HEK293 (cell line): ENCODE results near the gene ZC3H18.

Experiments
- CTCF ChIA-PET: fragments of 350-600 bp; formaldehyde crosslinking; extraction: SDS; loops from one replicate; lab custom pipeline; 2021; ENCODE audit warnings: antibody characterized with exemption; lab: Yijun Ruan, JAX
- POLR2A ChIA-PET: fragments of 300-600 bp; formaldehyde crosslinking; extraction: SDS; loops from one replicate; lab custom pipeline; 2020; ENCODE audit warnings: antibody characterized with exemption, inconsistent platforms; lab: Yijun Ruan, JAX
- H3K27ac ChIP-seq: fragments of 200-500 bp; sonication (Bioruptor generic); 2 replicates; pipeline ENCODE4 v1.5.1; 2014; ENCODE audit warnings: low read depth, low read length, control low read depth, inconsistent platforms; ENCODE audit errors: extremely low read depth
- H3K36me3 ChIP-seq, 2 experiments: fragments of 200-500 bp in 1 of 2; sonication (Bioruptor generic) in 1 of 2; 1 replicate in 1 of 2; 2 replicates in 1 of 2; pipeline ENCODE4 v1.5.1; 2014 to 2017; ENCODE audit warnings: inconsistent platforms in 2 of 2, low read length in 2 of 2; ENCODE audit not compliant: control insufficient read depth in 2 of 2, insufficient read depth in 1 of 2
- H3K4me1 ChIP-seq: fragments of 200-500 bp; sonication (Bioruptor generic); 2 replicates; pipeline ENCODE4 v1.5.1; 2014; ENCODE audit warnings: mild to moderate bottlenecking, low read length, inconsistent platforms; ENCODE audit not compliant: control insufficient read depth, insufficient read depth
- H3K4me3 ChIP-seq: 2 replicates; pipeline ENCODE4 v1.5.1; 2011; ENCODE audit warnings: low read depth, mild to moderate bottlenecking, control low read depth, low read length, moderate library complexity
- H3K9me3 ChIP-seq: fragments of 200-500 bp; sonication (Bioruptor generic); 2 replicates; pipeline ENCODE4 v1.5.1; 2014; ENCODE audit warnings: low read depth, low read length, inconsistent platforms; ENCODE audit not compliant: control insufficient read depth, insufficient read depth
- GLIS1 ChIP-seq: fragments of 450-650 bp; formaldehyde crosslinking; IDR thresholded peaks from 2 replicates; pipeline ENCODE4 v1.5.1; 2016; ENCODE audit warnings: missing biosample characterization, missing genetic modification characterization
- MEIS1 ChIP-seq: sonication (generic); formaldehyde crosslinking; IDR thresholded peaks from 2 replicates; pipeline ENCODE4 v1.8.1; 2022; ENCODE audit warnings: missing genetic modification reagents, mild to moderate bottlenecking, borderline replicate concordance
- ZFP69B ChIP-seq: fragments of 450-650 bp; formaldehyde crosslinking; IDR thresholded peaks from 2 replicates; pipeline ENCODE4 v1.5.1; 2016; ENCODE audit warnings: missing biosample characterization, missing genetic modification characterization
- ZNF121 ChIP-seq: fragments of 450-650 bp; formaldehyde crosslinking; IDR thresholded peaks from 2 replicates; pipeline ENCODE4 v1.5.1; 2016; ENCODE audit warnings: missing biosample characterization, missing genetic modification characterization
- ZNF239 ChIP-seq: fragments of 450-650 bp; formaldehyde crosslinking; IDR thresholded peaks from 2 replicates; pipeline ENCODE4 v1.5.1; 2016; ENCODE audit warnings: missing biosample characterization, missing genetic modification characterization
- ZNF354C ChIP-seq: fragments of 450-650 bp; formaldehyde crosslinking; IDR thresholded peaks from 2 replicates; pipeline ENCODE4 v1.5.1; 2016; ENCODE audit warnings: missing biosample characterization, missing genetic modification characterization, low read depth, borderline replicate concordance
- ZNF416 ChIP-seq: fragments of 450-650 bp; formaldehyde crosslinking; IDR thresholded peaks from 2 replicates; pipeline ENCODE4 v1.5.1; 2016; ENCODE audit warnings: missing biosample characterization, missing genetic modification characterization
- ZNF544 ChIP-seq: fragments of 450-650 bp; formaldehyde crosslinking; IDR thresholded peaks from 2 replicates; pipeline ENCODE4 v1.5.0; 2017; ENCODE audit warnings: missing biosample characterization, missing genetic modification characterization
- ZNF610 ChIP-seq: fragments of 450-650 bp; formaldehyde crosslinking; IDR thresholded peaks from 2 replicates; pipeline ENCODE4 v1.5.1; 2016; ENCODE audit warnings: missing biosample characterization, missing genetic modification characterization, borderline replicate concordance
- ZNF701 ChIP-seq: fragments of 450-650 bp; formaldehyde crosslinking; IDR thresholded peaks from 2 replicates; pipeline ENCODE4 v1.5.1; 2016; ENCODE audit warnings: missing biosample characterization, missing genetic modification characterization
- ZNF707 ChIP-seq: fragments of 450-650 bp; formaldehyde crosslinking; IDR thresholded peaks from 2 replicates; pipeline ENCODE4 v1.5.1; 2016; ENCODE audit warnings: missing biosample characterization, missing genetic modification characterization
- ZSCAN30 ChIP-seq: fragments of 450-650 bp; IDR thresholded peaks from 2 replicates; pipeline ENCODE4 v1.5.1; 2018; ENCODE audit warnings: missing biosample characterization, mild to moderate bottlenecking, missing genetic modification characterization, moderate library complexity
- TF ChIP-seq, protein P1 (sequence below): fragments of 450-650 bp; formaldehyde crosslinking; IDR thresholded peaks from 2 replicates; pipeline ENCODE4 v1.5.1; 2017; ENCODE audit warnings: missing biosample characterization, missing genetic modification characterization
- TF ChIP-seq, protein P2 (sequence below): fragments of 450-650 bp; formaldehyde crosslinking; IDR thresholded peaks from 2 replicates; pipeline ENCODE4 v1.5.1; 2016; ENCODE audit warnings: missing biosample characterization, missing genetic modification characterization
- TF ChIP-seq, protein P3 (sequence below): fragments of 450-650 bp; formaldehyde crosslinking; IDR thresholded peaks from 2 replicates; pipeline ENCODE4 v1.5.1; 2016; ENCODE audit warnings: missing biosample characterization, missing genetic modification characterization
- TF ChIP-seq, protein P4 (sequence below): fragments of 450-650 bp; formaldehyde crosslinking; IDR thresholded peaks from 2 replicates; pipeline ENCODE4 v1.5.1; 2016; ENCODE audit warnings: missing biosample characterization, missing genetic modification characterization
- TF ChIP-seq, protein P5 (sequence below): fragments of 450-650 bp; IDR thresholded peaks from 2 replicates; pipeline ENCODE4 v1.5.1; 2018; ENCODE audit warnings: missing biosample characterization, mild to moderate bottlenecking, missing genetic modification characterization

Gene ZC3H18

DNA sequence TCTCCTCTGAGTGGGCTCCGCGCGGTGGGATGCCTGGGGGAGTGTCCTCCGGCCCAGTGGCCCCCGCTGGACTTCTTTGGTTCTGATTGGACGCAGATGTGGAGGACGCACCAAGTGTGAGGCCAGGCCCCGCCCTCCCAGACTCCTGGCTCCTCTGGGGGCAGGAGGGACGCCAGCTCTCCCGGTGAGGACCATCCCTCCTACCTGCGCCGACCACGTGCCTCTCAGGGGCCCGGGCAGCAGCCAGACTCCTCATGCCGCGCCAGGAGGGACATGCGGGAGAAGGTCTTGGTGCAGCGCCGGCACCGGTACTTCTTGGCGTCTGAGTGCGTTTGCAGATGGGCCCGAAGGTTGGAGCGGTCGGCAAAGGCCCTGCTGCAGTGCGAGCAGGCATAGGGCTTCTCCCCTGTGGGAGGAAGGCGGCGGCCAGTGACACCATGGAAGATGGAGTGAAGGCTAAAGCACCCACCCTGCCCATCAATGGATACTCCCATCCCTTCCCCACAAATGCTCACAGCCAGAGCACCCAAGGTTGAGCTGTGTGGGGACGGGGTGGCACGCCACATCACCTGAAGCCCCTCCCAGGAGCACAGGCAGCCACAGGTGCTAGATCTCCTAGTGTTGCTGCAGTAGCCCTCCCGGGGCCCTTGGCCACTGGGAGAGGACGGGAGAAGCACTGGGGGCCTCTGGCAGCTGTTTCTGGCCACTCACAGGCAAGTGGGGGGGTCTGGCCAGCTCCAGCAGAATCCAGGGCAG is 108.2 kb downstream of the ZC3H18 start:
- POLR2A ChIA-PET: no interaction called here
- no peaks in the 10 kb centered on the region for H3K36me3 ChIP-seq
- no peak for TF ChIP-seq ZNF416 (tag by site-specific recombination)
- TF ChIP-seq GLIS1 (tag by site-specific recombination): 0 out of 2 replicates have a peak, but pooled peaks have one; percentile 6
- no peak for TF ChIP-seq ZSCAN30 (tag by site-specific recombination)
- TF ChIP-seq, all 188 proteins: peak for 1
- no peak overlapping the region for H3K4me3 ChIP-seq
- no peaks in the 10 kb centered on the region for H3K4me1 ChIP-seq
- CTCF ChIA-PET: no interaction called here
- H3K27ac ChIP-seq: no peak overlapping the region
- no peaks in the 10 kb centered on the region for H3K9me3 ChIP-seq

DNA sequence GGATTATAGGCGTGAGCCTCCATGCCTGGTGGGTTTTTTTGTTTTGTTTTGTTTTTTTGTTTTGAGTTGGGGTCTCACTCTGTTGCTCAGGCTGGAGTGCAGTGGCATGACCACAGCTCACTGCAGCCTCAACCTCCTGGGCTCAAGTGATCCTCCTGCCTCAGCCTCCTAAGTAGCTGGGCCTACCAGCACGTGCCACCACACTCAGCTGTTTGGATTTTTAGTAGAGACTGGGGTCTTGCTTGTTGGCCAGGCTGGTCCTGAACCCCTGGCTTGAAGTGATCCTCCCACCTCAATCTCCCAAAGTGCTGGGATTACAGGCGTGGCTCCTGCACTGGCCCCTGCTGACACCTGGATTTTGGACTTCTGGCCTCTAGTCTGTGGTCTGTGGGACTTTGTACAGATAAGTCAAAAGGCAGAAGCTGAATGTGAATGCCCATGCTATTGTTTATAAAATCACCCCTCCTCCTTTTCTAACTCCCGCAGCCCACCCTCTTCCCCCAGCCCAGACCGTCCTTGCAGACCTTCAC is 110.4 kb downstream of the ZC3H18 start:
- H3K9me3 ChIP-seq: no peaks in the 10 kb centered on the region
- no peak for TF ChIP-seq ZNF701 (tag by site-specific recombination)
- TF ChIP-seq, protein P1, sequence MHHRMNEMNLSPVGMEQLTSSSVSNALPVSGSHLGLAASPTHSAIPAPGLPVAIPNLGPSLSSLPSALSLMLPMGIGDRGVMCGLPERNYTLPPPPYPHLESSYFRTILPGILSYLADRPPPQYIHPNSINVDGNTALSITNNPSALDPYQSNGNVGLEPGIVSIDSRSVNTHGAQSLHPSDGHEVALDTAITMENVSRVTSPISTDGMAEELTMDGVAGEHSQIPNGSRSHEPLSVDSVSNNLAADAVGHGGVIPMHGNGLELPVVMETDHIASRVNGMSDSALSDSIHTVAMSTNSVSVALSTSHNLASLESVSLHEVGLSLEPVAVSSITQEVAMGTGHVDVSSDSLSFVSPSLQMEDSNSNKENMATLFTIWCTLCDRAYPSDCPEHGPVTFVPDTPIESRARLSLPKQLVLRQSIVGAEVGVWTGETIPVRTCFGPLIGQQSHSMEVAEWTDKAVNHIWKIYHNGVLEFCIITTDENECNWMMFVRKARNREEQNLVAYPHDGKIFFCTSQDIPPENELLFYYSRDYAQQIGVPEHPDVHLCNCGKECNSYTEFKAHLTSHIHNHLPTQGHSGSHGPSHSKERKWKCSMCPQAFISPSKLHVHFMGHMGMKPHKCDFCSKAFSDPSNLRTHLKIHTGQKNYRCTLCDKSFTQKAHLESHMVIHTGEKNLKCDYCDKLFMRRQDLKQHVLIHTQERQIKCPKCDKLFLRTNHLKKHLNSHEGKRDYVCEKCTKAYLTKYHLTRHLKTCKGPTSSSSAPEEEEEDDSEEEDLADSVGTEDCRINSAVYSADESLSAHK (tag by site-specific recombination): no peak
- TF ChIP-seq ZNF239 (tag by site-specific recombination): no peak
- TF ChIP-seq ZNF121: peak; percentile 67; the same call in 1 of the 2 replicates
- TF ChIP-seq, protein P2, sequence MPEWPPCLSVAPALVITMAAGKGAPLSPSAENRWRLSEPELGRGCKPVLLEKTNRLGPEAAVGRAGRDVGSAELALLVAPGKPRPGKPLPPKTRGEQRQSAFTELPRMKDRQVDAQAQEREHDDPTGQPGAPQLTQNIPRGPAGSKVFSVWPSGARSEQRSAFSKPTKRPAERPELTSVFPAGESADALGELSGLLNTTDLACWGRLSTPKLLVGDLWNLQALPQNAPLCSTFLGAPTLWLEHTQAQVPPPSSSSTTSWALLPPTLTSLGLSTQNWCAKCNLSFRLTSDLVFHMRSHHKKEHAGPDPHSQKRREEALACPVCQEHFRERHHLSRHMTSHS (tag by site-specific recombination): no peak
- TF ChIP-seq, protein P3, sequence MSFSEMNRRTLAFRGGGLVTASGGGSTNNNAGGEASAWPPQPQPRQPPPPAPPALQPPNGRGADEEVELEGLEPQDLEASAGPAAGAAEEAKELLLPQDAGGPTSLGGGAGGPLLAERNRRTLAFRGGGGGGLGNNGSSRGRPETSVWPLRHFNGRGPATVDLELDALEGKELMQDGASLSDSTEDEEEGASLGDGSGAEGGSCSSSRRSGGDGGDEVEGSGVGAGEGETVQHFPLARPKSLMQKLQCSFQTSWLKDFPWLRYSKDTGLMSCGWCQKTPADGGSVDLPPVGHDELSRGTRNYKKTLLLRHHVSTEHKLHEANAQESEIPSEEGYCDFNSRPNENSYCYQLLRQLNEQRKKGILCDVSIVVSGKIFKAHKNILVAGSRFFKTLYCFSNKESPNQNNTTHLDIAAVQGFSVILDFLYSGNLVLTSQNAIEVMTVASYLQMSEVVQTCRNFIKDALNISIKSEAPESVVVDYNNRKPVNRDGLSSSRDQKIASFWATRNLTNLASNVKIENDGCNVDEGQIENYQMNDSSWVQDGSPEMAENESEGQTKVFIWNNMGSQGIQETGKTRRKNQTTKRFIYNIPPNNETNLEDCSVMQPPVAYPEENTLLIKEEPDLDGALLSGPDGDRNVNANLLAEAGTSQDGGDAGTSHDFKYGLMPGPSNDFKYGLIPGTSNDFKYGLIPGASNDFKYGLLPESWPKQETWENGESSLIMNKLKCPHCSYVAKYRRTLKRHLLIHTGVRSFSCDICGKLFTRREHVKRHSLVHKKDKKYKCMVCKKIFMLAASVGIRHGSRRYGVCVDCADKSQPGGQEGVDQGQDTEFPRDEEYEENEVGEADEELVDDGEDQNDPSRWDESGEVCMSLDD (tag by site-specific recombination): no peak
- no peak for TF ChIP-seq ZNF354C
- TF ChIP-seq ZFP69B: no peak
- no peak for TF ChIP-seq ZNF544 (tag by site-specific recombination)
- ChIA-PET CTCF (interaction anchor here (0.6 to 2.4 kb wide), 4 partner anchors 9 to 45 kb away, joined by 4 to 13 read pairs (median 6); partner anchors contain the start of gene MVD), POLR2A (interaction anchor here (1.1 kb wide), 1 partner anchor 128 kb away, joined by 3 read pairs; no protein-coding TSS in a partner anchor)
- no peak overlapping the region for H3K27ac ChIP-seq
- no peaks in the 10 kb centered on the region for H3K36me3 ChIP-seq
- H3K4me1 ChIP-seq: 0 out of 2 replicates have a peak, but pooled peaks cover 3% of the 10 kb centered on the region
- no peak overlapping the region for H3K4me3 ChIP-seq

DNA sequence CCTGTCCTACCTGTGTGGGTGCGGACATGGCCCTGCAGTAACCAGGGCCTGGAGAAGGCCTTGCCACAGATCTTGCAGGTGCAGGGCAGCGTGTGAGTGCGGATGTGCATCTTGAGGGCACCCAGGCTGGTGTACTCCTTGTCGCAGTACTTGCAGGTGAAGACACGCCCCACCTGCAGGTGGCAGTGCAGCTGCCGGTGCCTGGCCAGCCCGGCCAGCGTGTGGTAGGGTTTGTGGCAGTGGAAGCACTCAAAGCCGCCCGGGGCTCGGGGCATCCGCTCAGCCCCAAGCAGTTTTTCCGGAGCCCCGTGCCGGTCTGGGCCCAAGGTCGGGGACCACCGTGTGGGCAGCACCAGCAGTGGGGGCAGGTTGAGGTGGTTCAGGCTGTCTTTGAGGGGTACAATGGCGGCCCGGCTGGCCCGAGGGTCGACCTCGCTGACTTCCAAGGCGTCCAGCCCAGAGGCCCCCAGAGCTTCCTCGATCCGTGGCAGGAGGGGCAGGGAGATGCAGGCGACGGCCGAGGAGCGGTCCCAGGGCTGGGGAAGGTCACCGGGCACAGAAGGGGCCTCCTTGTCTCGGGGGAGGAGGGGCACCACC is 111.0 kb downstream of the ZC3H18 start:
- POLR2A ChIA-PET: interaction anchor here (1.1 kb wide), 1 partner anchor 128 kb away, joined by 3 read pairs; no protein-coding TSS in a partner anchor
- Histone ChIP-seq H3K9me3 (no peaks in the 10 kb centered on the region), H3K4me1 (peaks cover 6% of the 10 kb centered on the region; the same call in 1 of the 2 replicates), H3K4me3 (no peak overlapping the region), H3K36me3 (no peaks in the 10 kb centered on the region), H3K27ac (no peak overlapping the region)
- no peak for TF ChIP-seq ZNF610 (tag by site-specific recombination)
- no peak for TF ChIP-seq MEIS1 (CRISPR knock-in tag)
- TF ChIP-seq, protein P4, sequence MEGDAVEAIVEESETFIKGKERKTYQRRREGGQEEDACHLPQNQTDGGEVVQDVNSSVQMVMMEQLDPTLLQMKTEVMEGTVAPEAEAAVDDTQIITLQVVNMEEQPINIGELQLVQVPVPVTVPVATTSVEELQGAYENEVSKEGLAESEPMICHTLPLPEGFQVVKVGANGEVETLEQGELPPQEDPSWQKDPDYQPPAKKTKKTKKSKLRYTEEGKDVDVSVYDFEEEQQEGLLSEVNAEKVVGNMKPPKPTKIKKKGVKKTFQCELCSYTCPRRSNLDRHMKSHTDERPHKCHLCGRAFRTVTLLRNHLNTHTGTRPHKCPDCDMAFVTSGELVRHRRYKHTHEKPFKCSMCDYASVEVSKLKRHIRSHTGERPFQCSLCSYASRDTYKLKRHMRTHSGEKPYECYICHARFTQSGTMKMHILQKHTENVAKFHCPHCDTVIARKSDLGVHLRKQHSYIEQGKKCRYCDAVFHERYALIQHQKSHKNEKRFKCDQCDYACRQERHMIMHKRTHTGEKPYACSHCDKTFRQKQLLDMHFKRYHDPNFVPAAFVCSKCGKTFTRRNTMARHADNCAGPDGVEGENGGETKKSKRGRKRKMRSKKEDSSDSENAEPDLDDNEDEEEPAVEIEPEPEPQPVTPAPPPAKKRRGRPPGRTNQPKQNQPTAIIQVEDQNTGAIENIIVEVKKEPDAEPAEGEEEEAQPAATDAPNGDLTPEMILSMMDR (tag by site-specific recombination): peak; percentile 84
- TF ChIP-seq, protein P5, sequence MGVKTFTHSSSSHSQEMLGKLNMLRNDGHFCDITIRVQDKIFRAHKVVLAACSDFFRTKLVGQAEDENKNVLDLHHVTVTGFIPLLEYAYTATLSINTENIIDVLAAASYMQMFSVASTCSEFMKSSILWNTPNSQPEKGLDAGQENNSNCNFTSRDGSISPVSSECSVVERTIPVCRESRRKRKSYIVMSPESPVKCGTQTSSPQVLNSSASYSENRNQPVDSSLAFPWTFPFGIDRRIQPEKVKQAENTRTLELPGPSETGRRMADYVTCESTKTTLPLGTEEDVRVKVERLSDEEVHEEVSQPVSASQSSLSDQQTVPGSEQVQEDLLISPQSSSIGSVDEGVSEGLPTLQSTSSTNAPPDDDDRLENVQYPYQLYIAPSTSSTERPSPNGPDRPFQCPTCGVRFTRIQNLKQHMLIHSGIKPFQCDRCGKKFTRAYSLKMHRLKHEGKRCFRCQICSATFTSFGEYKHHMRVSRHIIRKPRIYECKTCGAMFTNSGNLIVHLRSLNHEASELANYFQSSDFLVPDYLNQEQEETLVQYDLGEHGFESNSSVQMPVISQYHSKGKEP (tag by site-specific recombination): peak; percentile 69
- TF ChIP-seq ZNF707 (tag by site-specific recombination): no peak
- CTCF ChIA-PET: interaction anchor here (0.9 to 2.4 kb wide), 3 partner anchors 10 to 24 kb away, joined by 4 to 13 read pairs (median 5); partner anchors contain the start of gene MVD
